HG03025 (cell line): Measurements from ENCODE around the gene SFXN5.
"Not testable (repeated sequence)": the region's sequence is repeated elsewhere in the genome, so short reads cannot be mapped to it uniquely, and the experiment has no call there.

Experiments used
- ATAC-seq: cut with Tn5 transposase; IDR thresholded peaks from one replicate; pipeline ENCODE4 v1.9.1; 2021; ENCODE audit warnings: mild to moderate bottlenecking, moderate library complexity; ENCODE audit not compliant: unreplicated experiment, low FRiP score

Gene SFXN5, protein sequence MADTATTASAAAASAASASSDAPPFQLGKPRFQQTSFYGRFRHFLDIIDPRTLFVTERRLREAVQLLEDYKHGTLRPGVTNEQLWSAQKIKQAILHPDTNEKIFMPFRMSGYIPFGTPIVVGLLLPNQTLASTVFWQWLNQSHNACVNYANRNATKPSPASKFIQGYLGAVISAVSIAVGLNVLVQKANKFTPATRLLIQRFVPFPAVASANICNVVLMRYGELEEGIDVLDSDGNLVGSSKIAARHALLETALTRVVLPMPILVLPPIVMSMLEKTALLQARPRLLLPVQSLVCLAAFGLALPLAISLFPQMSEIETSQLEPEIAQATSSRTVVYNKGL

DNA sequence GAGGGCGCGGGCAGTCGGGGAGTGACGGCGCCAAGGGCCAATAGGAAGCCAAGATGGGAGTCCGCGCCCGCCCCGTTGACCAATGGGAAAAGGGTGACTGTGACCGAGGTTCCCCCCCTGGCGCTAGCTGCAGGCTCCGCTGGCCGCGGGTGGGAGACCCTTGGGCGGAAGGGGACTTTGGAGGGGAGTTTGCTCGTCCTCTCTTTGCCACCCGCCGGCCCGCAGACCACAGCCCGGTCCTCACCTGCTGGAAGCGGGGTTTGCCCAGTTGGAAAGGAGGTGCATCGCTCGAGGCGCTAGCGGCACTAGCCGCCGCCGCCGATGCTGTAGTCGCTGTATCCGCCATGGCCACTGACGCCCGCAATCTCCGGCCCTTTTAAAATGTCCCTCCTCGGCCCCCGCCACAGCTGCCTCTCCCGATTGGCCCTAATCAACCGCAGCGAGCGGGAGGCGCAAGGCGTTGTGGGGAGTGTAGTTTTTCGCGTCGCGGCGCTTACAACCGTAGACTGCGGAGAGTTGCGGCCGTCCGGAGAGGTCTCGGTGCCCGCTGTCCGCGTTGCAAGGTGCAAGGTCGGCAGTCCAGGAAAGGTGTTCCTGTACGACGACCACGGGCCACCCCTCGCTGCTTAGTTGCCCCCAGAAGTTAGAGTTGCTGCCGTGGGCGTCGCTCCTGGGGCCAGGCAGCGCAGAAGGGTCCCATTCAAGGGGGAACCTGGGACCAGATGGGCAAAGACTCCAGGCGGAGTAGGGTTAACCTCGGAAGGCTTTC is at the start of gene SFXN5:
TSS of gene SFXN5 (minus strand) at position 353 of the 769 bp plus-strand sequence. CDS start at position 346, 7 bp downstream.
- ATAC-seq = peak; percentile 94

DNA sequence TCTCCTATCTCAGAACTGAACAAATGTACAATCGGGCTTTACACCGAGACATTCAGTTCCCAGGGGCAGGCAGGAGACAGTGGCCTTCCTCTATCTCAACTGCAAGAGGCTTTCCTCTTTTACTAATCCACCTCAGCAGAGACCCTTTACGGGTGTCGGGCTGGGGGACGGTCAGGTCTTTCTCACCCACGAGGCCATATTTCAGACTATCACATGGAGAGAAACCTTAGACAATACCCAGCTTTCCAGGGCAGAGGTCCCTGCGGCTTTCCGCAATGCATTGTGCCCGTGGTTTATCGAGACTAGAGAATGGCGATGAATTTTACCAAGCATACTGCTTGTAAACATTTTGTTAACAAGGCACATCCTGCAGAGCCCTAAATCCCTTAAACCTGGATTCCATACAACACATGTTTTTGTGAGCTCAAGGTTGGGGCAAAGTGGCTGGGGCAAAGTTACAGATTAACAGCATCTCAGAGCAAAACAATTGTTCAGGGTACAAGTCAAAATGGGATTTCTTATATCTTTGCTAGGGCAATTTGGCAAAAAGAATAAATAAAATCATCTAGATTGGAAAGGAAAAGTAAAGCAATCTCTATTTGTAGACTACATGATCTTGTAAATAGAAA is 48.2 kb upstream of the SFXN5 start:
- not testable (repeated sequence) for ATAC-seq

DNA sequence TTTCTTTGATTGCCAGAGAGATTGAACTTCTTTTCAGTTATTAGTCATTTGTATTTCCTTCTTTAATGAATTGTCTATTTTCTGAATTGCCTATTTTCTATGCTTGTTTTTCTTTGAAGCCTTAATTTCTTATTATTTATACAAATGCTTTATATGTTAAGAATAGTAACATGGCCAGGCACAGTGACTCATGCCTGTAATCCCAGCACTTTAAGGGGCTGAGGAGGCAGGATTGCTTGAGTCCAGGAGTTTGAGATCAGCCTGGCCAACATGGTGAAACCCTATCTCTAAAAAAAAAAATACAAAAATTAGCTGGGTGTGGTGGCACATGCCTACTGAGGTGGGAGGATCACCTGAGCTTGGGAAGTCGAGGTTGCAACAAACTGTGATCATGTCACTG is 45.9 kb upstream of the SFXN5 start:
- no peak for ATAC-seq

DNA sequence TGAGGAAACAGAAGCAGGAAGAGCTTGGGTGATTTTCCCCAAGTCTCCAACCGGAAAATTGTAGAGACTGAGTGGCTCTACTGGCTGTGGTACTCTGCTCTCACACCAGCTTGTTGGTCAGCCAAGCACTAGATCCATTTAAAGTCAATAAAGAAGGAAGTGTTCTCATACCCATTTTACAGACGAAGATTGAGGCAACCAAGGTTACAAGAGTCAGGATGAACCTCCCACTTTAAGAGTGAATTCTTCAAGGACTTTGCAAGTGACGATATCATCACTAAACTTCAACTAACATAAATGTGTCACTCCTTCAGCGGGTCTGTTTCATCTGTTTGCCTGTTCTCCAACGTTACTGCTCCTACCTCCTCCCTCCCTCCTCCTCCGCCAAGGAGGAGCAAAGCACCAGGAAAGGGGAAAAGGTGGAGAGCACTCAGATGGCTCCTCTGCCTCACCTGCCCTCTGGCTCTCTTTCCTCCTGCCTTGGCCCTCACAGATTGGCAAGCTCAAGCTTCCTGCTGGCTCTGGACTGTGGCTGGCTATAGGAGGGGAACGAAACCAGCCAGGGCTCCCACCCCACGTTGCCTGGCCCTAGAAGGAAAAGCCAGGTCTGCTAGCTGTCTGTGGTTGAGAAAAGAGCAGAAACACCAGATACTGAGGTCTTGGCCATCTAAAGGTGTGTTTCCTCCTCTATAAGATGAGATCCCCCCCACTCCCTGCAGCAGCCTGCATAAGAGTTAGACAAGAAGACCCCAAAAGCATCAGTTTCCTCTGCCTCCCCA is 44.9 kb upstream of the SFXN5 start:
- ATAC-seq = no peak

DNA sequence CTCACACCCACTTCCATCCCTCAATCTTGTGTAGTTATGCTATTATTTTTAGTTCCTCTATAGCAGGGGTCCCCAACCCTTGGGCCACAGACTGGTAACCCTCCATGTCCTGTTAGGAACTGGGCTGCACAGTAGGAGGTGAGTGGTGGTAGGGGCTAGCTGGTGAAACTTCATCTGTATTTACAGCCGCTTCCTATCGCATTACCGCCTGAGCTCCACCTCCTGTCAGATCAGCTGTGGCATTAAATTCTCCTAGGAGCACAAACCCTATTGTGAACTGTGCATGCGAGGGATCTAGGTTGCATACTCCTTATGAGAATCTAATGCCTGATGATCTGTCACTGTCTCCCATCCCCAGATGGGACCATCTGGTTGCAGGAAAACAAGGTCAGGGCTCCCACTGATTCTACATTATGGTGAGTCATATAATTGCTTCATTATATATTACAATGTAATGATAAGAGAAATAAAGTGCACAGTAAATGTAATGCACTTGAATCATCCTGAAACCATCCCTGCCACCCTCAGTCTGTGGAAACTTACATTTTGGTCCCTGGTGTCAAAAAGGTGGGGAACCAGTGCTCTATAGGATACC is 42.9 kb upstream of the SFXN5 start:
- no peak for ATAC-seq

DNA sequence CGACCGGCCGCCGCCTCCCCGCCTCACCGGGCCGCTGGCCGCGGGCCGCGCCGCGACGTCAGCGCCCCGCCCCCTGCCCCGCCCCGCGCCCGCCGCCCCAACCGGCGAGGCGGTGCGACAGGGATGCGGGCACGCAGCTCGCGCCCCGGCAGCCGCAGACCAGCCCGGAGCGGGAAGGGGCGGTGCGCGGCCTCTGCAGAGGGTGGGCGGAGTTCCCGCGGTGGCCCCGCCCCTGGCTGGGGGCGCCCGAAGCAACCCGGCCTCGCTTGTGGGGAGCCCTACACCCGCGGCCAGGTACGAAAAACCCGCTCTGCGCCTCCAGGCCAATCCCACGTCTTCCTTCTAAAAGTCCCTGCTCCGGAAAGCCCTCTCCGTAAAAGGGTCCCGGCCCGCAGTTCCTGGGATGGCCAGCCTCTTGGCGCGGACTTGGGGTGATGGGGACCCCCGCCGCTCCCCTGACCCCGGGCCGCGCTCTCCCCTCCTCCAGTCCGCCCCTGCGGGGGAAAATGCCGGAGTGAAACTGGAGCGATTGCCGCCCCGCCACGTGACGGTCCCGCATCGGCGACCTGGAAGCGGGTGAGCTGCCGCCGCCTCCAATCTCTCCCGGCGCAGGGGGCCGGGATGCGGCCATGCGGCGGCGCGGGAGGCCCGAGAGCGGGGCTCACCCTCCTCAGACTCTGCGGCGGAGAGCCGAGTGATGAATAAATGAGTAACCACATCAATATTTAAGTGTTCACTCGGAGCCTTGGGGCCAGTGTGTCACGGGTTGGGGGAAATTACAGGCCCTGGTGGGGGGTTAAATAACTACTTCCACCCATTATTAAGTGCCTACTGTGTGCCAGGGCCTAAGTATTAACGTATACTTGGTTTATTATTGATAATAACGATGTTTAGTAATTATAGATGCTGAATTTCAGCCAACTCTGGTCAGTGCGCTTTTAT is 41.7 kb upstream of the SFXN5 start, which contains the start of gene RAB11FIP5:
TSS of gene RAB11FIP5 (minus strand) at position 36 of the 942 bp plus-strand sequence. CDS start 171 bp downstream, outside the sequence.
- ATAC-seq = peak; percentile 81

DNA sequence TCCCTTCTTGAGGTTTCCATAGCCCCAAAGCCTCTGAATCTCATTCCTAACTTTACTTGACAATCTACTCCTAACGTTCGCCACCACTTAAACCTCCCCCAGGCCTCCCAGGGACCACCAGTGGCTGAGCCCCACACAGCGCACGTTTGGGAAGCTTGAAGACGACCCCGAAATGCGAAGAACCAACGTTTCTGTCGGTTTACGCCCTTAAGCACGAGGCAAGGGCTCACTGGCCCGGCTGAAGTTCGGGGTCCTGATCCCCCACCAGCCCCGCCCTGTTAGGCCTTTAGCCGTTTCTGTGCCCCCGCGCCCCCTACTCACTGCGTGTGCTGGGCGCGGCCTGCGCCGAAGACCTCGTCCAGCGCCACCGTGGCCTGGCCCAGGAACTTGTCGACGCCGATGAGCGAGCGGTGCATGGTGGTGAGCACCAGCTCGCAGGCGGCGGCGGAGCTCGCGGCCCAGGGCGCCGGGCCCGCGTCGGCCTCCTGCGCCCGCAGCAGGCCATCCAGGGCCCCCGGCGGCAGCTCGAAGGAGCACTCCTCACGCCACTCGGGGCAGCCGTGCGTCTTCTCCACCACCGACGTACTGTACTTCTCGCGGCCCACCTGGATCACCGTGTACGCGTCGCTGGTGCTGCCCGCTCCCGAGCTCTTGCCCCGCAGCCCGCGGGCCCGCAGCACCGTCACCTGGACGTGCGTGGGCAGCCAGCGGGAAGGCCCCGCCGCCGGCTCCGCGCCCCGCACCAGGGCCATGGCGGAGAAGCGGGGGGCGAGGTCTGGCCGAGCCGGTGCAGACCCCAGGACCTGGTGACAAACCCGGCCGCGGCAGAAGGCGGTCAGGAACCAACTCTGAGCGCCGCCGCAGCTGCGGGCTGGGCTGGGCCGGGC is 40.8 kb upstream of the SFXN5 start:
- peak; percentile 15 for ATAC-seq

DNA sequence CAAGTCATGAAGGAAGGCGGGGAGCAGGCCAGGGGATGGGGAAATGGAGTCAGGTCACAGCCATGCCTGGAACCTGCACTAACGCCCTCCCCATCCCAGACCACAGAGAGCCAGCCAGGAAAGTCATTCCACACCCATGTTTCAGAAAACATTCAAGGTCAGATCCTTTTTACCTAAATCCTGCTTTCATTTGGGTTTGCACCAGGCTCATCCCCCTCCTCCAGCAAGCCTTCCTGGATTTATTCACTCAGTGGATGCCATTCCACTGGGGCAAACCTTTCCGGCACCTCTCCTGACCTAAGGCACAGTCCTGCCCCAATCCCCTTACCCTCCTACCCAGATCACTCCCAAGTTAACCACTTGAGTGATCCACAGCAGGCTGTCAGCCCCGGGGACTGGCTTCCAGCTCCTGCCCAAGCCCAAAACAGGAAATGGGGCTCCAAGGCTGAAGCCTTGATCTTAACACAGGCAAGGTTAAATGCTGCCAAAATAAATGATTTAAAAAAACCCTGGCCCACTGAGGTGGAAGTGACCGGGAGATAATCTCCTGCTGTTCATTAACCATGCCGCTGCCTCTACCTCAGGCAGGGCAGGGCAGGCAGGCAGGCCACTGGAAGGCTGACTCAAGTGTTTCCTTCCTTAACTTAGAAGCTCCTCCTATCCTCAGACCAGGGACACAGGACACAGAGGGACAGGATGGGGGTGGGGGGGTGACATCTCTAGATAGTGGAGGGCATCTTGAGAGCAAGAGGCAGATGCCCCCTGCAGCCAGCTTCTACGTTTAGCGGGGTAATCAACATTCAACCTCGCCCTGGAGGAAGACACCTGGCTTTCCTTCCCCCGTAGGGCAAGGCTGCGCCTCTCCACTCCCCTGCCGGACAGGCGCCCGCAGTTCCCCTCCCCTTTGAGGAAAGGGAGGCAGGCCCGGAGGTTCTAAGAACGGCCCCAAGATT is 39.8 kb upstream of the SFXN5 start:
- ATAC-seq = no peak

DNA sequence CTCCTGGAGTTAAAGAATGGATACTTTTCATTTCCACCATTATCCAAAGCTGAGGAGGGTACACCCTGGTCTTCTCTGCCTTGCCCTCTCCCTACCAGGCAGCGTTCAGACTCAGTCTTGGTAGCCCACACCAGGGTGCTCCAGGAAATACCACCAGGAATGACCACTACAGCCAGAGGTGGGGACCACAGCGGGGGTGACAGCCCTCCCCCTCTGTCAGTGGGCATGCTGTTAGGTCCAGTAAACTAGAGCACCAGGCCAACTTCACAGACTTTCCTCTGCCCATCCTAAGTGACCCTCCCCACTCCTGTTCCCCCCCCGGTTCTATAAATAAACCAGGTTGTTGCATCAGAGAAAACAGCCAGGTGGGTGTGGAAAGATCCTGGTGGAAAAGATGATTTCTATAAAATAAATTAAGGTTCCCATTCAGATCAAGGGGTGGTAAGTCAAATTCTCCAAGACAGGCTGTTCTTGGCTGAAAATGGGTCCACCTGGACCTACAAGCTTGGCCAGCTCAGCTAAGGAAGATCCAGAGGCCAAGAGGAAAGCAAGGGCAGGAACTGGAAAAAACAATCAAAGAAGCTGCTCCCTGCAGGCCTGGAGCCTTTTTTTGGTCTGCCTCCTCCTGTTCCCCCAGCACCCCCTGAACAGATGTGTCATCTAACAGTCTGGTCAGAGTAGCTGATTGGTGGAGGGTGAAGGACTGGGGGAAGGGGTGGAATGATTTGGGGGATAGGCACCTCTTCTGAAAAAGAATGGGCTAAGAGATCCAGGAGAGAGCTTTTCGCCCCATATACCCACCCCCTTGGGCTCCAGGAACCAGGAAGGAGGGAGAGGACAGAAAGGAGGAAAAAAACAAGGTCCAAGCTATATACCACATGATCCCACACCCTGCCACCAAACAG is 38.9 kb upstream of the SFXN5 start:
- ATAC-seq = no peak

DNA sequence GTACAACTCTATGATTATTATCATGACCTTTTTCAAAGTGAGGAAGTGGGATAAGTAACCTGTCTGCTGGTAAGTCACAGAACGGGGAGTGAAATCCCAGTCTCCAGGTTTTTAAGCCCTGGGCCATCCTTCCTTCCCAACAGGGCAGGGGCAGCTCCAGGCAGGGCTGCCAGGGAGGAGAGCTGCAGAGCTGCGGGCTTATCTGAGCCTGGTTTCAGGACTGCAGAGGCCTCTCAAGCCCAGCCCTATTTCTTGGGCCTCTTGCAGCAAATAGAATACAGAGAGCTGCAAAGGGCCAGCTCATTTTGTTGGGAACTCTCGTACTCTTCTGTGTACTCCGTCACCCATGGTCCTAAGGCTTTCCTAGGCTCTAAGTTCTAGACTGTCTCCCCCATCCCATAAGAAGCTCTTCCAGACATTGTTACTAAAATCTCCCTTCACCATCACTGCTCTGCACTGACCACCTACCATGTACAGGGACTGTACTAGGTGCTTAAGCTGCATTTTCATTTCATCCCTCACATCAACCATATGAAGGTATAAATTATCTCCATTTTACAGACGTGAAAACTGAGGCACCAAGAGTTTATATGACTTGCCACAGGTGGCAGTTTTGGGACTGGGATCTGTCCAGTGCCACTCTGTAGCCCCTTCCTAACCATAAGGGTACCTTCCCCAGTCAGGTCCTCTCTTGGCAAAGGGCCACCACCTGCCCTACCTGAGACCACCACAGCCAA is 38.1 kb upstream of the SFXN5 start:
- ATAC-seq = no peak

DNA sequence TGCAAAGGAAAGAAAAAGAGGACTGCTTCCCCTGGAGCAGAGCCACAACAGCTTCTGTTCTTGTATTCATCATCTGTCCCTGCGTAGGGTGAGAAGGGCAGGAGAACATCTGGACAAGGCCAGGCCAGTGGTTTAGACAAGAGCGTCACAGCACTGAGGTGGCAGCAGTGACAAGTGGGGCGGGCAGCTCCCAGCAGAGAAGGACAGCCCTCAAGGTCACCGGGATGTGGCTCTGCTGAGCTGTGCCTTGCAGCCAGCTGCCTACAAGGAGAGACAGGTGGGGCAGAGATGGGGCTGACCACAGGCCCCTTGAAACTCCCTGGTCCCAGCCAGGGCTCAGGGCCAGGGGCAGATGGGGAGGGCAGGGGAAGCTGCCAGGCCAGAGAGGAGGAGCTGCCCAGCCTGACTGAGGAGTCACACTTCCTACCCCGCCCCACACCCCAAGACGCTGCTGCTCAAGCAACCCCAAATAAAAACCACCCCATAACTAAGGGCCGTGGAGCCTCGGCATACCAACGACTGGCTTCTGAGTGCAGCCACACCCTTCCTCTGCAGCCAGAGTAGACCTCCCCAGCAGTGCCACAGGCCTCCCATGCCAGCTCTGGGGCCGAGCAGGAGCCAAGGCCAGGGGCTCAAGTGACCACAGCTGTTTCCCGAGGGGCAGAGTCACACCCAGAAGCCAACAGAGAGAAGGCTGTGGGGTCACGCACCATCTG is 35.9 kb upstream of the SFXN5 start:
- no peak for ATAC-seq

DNA sequence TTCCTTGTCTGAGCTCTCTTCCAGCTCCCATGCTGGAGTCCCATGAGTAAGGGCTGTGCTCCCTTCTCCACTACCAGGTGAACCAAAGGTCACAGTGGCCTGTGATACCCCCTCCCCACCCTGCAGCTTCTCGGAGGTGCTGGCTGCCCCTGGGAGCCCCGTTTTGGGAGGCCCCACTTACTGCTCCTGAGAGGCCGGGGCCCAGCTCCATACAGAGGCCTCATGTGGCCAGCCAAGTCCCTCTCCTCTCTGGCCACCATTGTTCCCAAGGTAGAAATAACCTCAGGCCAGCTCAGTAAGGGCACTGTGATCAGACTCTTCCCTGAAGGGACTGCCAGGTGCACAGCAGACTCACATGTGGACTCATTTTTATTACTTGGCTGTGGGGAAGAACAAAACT is 35.3 kb upstream of the SFXN5 start:
- ATAC-seq = no peak

DNA sequence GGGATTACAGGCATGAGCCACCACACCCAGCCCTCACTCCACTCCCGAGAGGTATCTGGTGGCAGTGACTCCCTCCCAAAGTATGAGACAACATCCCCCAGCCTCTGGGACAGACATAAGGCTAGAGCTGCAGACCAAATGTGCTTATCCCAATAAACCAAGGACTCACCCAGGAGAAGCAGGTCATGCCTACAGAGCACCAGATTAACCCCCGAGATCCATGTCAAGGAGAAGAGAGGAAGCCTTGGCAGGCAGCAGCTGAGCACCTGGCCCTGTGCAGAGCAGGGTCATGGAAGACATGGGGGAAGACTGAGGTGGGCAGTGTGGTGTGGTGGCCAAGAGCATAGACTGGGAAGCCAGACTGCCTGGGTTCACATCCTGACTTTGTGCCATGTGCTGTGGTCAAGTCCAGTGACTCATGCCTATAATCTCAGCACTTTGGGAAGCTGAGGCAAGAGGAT is 34.0 kb upstream of the SFXN5 start:
- ATAC-seq = no peak

DNA sequence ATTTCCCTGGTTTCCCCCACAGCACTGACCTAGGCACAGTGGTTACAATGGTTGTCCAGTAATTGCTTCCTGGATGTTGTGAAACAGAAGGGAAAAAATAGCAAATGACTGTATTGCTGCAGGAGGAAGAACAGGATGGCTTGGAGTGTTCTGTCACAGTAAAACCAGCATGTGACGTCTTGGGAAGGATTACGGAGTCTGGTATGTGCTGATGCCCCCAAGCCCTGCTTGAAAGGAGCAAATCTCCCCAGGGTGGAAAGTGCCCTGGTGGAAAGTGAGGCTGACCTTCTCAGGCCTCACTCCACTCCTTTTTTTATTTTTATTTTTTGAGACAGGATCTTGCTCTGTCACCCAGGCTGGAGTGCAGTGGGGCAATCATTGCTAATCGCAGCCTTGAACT is 33.4 kb upstream of the SFXN5 start:
- ATAC-seq = no peak
